HG03439 (cell line): ENCODE data around the gene SPAG4.
A peak's percentile ranks its signal among the peaks of the same experiment; 100 is the strongest.

Source experiments
- ATAC-seq: cut with Tn5 transposase; IDR thresholded peaks from one replicate; pipeline ENCODE4 v1.9.1; 2021; ENCODE audit warnings: mild to moderate bottlenecking, moderate library complexity; ENCODE audit not compliant: unreplicated experiment

The SPAG4 gene

DNA sequence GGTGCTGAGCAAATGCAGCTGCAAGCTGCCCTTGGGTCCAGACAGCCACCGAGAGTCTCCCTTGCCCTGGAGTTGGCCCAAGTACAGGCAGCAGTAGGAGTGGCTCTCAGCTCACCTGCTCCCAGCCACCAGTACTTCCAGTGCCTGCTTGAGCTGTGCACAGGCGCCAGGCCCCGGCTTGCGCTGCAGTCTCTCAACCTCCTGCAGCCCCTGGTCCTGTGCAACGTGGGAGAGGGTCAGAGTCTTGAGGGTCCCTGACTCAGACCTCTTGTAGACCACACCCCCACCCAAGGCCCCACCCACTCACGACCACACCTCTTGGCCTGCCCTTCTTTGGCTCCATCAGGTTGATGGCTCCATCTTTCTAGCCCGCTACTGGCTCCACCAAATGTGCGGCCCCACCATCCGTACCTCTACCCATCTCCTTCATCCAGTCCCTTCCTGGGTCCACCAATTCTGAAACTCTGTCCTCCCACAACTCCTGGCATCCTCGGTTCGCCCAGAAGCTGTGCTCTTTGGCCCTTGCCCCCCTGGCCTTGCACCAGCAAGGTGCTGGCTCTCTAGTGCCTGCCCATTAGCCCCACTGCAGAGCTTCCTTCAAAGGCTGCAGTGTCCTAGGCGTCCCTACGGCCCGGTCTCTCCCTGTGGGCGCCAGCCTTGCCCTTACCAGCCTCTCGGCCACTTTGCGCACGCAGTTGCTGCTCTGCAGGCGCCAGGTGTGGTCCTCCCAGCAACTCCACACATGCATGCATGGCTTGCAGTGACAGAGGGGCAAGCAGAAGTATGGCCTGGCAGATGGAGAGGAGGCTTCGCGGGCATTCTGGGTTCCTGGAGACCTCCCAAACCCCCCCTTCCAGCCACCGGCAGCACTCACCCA lies 16.5 kb upstream of the SPAG4 start:
- ATAC-seq = no peak

DNA sequence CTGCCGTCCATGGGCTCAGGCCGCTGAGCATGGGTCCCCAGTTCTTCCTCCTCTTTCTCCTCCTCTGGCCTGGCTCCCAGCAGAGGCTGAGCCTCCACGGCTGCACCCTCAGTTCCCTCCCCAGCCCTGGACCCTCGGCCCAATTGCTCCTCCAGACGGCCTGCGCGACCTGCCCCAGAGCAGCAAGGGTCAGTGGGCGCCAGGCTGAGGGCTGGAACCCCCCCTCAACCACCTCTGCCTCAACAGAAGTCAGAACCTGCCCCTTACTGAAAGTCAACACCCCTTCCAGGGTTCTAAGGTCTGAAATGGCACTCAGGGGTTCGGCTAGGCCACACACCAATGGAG lies 15.9 kb upstream of the SPAG4 start:
- ATAC-seq = no peak

DNA sequence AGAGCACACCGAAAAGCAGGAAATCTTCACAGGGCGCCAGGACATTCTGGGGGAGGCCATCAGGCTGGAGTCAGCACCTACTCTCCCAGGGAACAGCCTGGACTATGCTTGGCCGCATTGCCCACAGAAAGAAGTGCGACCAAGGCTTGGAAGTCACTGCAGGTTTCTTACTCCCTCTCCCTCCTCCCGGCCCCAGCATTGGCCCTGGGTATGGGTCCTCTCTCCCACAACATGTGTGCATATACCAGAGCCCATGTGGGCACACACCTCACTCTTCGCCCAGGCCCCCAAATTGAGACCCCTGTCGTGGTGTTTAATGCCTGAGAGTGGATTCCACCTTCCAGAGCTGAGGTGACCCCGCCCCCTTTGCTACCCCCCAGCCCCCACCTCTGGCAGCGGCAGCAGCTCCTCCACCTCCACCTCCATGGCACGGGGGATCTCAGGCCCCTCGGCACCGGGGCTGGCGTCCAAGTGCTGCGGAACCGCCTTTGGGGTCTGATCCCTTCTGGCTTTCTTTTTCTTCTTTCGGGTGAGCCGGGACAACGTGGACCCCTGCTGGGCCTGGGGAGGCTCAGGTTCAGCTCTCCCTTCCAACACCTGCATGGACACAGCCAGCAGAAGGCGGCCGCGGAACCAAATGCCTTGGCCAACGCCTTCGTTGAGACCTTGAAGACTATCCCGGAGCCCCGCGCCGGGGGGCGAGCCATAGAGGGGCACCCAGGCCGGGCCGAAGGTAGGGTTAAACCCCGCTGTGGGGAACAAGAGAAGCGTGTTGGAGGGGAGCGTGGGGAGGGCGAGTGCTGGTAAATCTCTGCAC lies 15.2 kb upstream of the SPAG4 start:
- no peak for ATAC-seq

DNA sequence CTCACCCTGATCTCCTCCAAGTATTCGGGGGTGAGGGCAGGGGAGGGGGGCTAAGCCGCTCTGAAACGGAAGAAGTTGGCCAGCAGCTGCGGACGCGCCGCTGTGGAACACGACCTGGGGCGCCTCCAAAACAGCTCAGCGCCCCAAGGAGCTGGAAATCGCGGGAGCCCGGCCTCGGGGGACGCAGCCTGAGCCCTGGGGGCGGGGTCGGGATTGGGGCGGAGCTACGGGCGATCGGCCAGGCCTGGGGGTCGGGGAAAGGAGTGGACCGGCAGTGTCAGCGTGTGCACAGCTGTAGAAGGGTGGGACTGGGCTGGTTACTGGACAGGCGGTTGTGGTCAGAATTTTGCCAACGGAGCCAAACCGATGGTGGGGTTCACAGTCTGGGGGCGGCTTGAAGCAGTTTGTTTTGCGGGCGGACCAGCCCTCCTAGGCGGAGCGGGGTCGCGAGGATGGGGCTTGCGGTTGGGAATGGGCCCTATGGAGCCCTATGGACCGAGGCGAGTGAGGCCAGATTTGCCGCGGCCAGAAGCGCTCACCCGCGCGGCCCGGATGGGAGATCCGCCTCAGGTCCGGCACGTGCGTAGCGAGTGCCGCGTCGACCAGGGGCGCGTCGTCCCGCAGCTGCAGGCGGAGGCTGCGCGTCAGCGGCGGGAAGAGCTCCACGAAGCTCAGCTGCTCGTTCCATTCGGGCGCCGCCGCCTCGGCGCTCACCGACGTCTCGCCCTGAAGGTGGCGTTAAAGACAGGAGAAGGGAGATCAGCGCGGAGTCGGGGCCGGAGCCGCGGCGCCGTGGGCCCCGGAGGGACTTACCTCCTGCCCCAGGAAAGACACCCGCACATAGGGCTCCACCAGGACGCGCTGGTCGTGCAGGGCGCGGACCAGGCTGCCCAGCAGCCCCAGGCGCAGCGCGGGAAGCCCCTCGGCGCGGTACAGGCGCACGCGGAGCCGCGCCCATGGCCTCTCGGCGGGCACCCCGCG lies 14.3 kb upstream of the SPAG4 start:
- ATAC-seq = no peak

DNA sequence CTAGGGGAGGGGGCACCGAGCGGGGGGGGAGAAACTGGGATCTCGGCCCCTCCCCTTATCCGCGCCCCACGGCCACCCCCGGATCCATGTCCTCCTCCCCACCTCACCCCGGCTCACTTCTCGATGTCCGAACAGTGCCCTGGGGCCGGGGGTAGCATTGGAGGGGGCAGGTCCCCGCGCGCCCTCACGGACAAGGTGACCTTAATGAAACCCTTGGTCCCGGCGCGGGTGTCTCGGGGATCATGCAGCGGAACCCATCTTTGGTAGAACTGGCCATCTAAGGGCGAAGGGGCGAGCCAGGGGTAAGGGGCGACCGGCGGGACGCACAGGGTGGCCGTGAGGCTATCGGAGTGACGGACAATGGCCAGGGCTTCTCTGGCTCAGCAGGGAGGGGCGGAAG lies 13.6 kb upstream of the SPAG4 start:
- no peak for ATAC-seq

DNA sequence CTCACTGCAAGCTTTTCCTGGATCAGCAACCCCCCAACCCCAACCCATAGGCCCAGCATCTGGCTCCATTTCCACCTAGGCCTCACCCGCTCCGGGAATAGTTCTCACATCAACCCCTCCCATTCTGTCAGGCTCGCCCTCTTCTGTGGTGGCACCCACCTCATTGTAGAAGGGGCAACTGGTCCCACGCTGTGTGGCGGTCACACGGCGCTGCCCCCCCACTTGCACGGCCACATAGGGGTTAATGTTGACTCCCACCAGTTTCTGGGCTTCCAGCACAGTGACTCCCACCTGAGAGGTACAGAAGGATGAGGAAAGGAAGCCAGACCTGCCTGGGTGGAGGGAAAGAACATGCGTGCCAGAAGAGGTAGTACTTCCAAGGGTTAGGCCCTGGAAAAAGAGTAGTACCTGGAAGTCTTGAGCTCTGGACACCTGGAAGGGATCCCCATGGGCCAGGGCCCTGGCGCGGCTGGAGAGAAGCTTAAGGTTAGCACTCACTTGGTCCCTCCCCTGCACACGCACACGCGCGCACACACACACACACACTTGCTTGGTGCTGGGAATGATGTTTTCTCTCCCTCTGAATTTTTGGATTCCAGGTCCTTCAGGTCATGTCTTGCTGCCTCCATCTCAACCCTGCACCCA lies 12.7 kb upstream of the SPAG4 start:
- ATAC-seq = no peak

DNA sequence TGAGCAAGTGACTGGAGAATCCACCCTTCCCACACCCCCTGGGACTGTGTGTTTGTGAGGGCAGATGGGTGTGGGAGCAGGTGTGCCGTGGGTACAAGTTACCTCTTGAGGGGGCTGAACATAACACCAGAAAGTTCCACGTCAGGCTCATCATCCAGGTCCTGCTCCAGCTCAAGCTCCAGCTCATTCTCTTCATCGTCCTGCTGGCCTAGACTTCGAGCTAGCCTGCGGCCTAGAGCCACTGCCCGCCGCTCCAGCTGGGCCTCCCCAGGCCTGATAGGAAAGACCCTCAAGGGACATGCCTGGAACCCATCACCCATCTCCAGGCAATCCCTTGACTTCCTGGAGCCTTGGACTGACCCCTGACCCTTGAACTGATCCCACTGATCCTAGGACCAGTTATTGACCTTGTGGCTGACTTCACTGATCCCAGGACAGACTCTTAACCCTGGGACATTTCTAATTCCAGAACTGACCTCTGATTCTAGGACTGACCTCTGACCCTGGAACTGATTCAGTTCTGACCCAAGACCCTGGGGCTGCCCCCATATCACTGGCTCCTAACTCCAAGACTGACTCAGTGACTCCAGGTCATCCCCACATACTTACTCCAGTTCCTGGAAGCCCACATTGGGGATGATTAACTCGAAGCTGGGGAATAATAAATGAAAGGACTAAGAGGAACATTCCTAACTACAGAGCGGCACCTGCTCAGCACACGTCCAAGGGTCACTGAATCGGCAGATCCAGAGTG lies 11.8 kb upstream of the SPAG4 start:
- ATAC-seq = no peak

DNA sequence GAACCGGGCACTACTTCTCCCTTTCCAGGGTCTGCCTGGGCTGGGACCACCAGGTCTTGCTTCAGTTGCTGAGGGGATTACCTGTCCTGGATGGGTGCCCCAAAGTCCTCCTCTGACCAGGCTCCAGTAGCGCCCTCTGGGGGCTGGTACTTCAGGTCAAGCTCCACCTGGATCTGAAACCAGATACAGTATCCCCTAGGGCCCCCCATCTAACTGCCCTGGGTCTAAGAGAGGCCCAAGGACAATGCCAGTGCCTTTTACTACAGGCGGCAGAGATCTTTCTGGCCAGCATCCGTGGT lies 11.2 kb upstream of the SPAG4 start:
- ATAC-seq = no peak

DNA sequence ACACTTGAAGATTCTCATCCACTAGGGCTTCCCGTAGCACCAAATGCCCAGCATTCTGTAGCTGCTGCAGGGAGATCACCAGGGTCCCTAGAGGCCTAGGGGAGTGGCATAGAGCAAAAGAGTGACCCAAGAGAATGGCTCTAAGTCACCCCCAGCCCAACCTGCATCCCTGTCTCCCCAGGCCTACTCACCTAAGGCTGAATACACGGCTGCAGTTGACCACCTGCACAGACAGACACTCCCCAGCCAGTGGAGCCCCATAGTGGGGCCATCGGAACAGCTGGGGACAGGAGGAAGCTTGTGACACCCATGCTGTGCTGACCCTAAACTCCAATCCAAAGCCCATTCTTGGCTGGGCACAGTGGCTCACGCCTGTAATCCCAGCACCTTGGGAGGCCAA lies 9.5 kb upstream of the SPAG4 start:
- ATAC-seq = no peak

DNA sequence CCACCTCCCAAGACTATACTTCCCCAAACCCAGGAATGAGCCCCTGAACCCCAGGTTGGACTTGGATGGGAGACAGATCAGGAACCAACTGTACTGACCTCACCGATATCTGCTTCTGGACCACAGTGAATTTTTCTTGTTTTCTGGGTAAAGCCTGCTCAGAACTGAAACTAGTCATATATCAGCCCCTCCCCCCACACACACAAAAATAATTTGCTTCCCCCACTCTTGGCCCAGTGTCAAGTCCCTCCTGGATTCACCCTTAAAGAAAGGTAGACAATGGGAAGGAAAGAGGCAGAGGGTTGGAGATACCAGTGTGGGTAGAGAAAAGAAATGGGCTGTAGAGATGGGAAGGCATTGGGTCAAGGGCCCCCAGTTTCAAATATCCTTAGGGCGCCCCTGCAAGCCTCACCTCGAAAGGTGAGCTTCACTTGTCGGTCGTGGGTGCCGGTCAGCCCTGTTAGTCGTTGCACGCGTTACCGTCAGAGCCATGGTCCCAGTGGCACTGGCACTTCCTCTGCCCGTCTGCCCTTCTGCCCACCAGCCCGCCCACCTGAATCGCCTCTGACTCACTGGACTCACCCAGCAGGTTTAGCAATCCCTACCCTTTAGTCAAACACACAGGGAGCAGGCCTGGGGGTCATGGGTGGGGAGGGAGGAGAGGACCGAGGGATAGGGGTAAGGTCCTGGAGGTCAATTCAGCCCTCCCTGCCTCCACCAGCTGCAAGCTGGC lies 8.5 kb upstream of the SPAG4 start:
- no peak for ATAC-seq

DNA sequence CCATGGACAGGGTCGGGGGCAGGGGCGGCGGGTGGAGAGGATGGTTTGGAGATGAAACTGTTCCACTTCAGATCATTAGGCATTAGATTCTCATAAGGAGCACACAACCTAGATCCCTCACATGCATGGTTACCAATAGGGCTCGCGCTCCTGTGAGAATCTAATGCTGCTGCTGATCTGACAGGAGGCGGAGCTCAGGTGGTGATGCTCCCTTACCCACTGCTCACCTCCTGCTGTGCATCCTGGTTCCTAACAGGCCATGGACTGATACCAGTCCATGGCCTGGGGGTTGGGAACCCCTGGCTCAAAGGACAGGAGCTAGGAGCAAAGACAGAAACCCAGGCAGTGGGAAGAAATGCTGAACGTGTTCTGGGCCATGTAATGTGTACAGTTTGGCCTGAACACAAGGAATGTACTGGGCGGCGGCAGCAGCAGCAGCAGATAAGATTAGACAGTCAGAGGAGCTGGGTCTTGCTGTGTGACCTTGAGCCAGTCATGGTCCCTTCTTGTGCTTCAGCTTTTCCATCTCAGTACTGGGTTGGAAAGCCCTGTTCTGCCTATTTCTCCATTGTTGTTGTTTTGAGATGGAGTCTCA lies 4.7 kb upstream of the SPAG4 start:
- ATAC-seq = no peak

DNA sequence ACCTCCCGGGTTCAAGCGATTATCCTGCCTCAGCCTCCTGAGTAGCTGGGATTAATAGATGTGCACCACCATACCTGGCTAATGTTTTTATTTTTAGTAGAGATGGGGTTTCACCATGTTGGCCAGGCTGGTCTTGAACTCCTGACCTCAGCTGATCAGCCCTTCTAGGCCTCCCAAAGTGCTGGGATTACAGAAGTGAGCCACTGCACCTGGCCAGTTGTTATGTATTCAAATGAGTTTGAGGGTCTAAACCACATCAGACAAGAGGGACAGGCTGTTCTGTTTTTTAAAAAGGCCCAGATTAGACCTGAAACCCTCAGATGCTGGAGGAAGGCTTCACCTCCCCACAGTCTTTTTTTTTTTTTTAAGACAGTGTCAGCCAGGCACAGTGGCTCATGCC lies 4.1 kb upstream of the SPAG4 start:
- ATAC-seq = no peak

DNA sequence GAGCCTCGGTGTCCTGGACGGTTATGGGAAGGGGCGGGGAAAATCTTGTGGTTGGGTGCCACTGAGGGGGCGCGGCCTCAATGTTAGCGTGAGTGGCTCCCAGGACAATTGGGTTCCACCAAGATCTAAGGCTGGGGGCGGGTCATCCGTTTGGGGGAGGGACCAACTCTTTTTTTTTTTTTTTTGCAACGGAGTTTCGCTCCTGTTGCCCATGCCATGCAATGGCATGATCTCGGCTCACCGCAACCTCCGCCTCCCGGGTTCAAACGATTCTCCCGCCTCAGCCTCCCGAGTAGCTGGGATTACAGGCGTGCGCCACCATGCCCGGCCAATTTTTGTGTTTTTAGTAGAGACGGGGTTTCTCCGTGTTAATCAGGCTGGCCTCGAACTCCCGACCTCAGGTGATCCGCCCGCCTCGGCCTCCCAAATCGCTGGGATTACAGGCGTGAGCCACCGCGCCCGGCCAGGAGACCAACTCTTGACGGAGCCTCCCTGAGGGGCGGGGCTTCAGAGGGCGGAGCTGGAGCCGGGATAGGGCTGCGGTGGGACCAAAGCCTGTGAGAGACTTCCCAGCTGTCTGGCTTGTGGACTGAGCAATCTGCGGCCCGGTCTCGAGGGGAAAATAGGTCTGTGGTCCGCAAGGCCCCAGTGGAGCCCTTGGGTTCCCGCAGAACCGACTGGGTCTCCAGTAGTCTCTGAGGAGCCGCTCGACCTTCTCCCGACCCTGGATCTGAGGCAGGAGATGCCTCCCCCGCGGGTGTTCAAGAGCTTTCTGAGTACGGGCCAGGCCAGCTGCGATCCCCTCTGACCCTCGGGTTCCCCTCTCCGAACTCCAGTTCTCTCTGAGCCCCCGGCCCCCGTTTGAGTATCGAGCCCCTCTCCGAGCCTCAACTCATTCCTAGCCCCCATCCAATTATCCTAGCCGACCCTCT lies 1.1 kb downstream of the SPAG4 start:
- ATAC-seq = peak; percentile 73

DNA sequence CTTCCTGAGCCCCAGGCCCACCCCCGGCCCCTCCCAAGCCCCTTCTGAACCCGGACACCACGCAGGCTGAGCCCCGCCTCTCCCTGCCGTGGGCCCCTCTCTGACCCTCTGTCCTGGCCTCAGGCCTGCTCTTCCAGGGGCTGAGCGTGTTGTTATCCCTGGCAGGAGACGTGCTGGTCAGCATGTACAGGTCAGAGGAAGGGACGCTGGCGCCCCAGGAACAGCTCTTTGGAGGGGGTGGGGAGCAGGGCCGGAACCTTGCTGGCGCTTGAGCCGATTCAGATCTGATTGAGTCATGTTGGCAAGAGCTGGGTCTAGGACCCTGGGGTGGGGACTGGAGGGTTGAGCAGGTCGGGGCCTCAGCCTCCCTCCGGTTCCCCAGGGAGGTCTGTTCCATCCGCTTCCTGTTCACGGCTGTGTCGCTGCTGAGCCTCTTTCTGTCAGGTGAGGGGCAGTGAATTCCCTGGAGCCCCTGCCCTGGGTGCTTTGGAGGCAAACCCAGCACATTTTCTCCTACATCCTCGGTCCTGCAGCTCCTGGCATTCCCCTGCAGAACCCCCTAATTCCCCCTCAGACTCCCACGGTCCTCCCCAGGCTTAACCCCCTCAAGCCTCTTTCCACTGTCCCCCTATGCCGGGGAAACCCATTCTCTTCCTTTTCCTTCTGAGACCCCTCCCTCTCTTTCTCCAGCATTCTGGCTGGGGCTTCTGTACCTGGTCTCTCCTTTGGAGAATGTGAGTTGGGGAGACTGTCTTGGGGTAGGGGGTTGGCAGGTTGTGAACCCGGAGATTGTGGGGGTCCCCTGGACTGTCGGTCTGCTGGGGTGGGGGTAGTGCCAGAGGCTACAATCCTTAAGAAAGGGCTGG lies 2.0 kb downstream of the SPAG4 start:
- ATAC-seq = no peak

DNA sequence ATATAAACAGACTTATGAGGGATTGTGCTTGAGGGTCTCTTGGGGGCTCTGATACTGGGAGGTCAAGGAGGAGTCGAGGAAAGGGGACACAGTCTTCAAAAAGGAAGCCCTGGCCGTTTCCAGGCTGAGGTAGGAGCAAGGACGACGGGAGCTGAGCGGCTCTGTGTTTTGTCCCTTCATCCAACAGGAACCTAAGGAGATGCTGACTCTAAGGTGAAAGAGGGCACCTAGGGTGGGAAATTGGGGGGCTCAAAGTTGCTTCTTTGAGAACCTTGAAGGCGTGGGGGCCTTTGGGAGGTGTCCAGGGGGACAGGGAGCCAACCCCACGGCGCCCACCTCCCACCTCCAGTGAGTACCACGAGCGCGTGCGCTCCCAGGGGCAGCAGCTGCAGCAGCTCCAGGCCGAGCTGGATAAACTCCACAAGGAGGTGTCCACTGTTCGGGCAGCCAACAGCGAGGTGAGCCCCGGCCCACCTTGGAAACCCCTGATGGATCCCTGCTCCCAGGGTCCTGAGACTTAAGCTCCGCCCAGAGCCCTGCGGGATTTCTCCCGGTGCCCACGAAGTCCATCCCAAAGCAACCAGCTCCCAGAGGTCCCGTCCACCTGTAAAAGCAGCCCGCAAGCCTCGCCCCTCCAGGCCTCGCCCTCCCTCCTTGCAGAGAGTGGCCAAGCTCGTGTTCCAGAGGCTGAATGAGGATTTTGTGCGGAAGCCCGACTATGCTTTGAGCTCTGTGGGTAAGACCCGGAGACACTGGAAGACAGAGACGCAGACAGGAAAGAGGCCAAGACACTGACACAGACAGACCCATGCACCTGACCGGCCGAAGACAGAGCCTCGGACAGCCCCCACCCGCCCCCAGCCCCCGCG lies 2.9 kb downstream of the SPAG4 start:
- no peak for ATAC-seq
